Activated CD8-positive, alpha-beta T cell treated with anti-CD3 and anti-CD28 coated beads for 36 hours (primary cell): ENCODE measurements around the gene SLC6A1. TPM values are rescaled to one million over a fixed set of nuclear protein-coding genes. Genes with fewer than 3 reads are reported as not detected.

Experiments used
- ATAC-seq: fragments of 200-7000 bp; cut with Tn5 transposase; one replicate; pipeline ENCODE4 v1.10.0; 2021; ENCODE audit warnings: mild to moderate bottlenecking, moderate library complexity
- CTCF ChIA-PET: fragments of 350-600 bp; sonication (Branson Sonifier 250); formaldehyde crosslinking; loops from one replicate; lab custom pipeline; 2021; ENCODE audit warnings: antibody characterized with exemption; lab: Charles Lee
- POLR2A ChIA-PET: fragments of 350-600 bp; sonication (Branson Sonifier 250); formaldehyde crosslinking; loops from one replicate; lab custom pipeline; 2021; ENCODE audit warnings: antibody characterized with exemption; lab: Charles Lee
- DNase-seq: peaks from one replicate; pipeline ENCODE4 v3.0.0-alpha.2; 2020
- H3K27ac Mint-ChIP-seq: one replicate; pipeline ENCODE4 v1.8.0; 2021; ENCODE audit warnings: mild to moderate bottlenecking, mixed read lengths
- H3K27me3 Mint-ChIP-seq: one replicate; pipeline ENCODE4 v1.8.0; 2021; ENCODE audit warnings: mixed read lengths
- H3K36me3 Mint-ChIP-seq: one replicate; pipeline ENCODE4 v1.8.0; 2021; ENCODE audit warnings: low read depth, mixed read lengths
- H3K4me1 Mint-ChIP-seq: one replicate; pipeline ENCODE4 v1.8.0; 2021; ENCODE audit warnings: low read depth, mixed read lengths
- H3K4me3 Mint-ChIP-seq: one replicate; pipeline ENCODE4 v1.8.0; 2021; ENCODE audit warnings: mild to moderate bottlenecking, moderate library complexity, mixed read lengths
- H3K9me3 Mint-ChIP-seq: one replicate; pipeline ENCODE4 v1.8.0; 2021; ENCODE audit warnings: mixed read lengths
- intact Hi-C: fragments of 100-400 bp; cut with micrococcal nuclease; formaldehyde crosslinking; loops from one replicate; pipeline ENCODE4 v1.10.0; 2022
- total RNA-seq, 2 experiments: library from RNA; stranded (reverse); gene quantifications; one replicate each; pipeline ENCODE4 v1.2.3, GENCODE V29; 2021
- TF ChIP-seq, protein P1 (sequence below): fragments of 200-600 bp; IDR thresholded peaks from one replicate; pipeline ENCODE4 v1.8.0; 2022; ENCODE audit warnings: antibody characterized with exemption, mild to moderate bottlenecking

Gene SLC6A1
- total RNA-seq, 2 experiments from 2014 or later: not detected

DNA sequence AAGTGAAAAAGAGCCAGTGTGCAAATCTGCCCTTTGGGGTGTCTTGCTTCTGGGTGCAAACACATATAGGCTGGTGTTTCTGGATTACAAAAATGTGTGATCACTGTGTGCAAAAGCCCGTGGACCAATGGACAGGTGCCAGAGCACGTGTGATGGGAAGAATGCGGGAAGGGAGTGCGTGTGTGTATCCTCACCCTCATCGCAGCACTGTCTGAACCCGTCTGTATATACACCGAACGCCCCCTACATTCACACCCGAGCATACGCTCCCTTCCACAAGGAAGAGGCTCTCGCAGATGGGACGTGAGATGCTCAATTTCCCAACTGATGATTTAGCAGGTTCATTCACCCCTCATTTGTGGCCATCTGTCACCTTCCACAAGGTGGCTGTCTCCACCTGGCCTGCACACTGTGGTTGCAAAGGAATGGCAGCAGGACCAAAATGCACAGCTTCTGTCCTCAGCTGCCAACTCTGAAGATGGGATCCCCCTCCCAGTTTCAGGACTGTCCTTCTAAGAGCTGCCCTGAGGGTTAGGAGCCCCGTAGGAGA is 19.4 kb upstream of the SLC6A1 start:
- ChIA-PET POLR2A (no interaction called here), CTCF (no interaction called here)
- intact Hi-C loops: no loop called here
- no peaks in the 10 kb centered on the region for H3K9me3 Mint-ChIP-seq
- no peak overlapping the region for H3K27ac Mint-ChIP-seq
- H3K27me3 Mint-ChIP-seq: peaks cover 8% of the 10 kb centered on the region
- TF ChIP-seq, protein P1, sequence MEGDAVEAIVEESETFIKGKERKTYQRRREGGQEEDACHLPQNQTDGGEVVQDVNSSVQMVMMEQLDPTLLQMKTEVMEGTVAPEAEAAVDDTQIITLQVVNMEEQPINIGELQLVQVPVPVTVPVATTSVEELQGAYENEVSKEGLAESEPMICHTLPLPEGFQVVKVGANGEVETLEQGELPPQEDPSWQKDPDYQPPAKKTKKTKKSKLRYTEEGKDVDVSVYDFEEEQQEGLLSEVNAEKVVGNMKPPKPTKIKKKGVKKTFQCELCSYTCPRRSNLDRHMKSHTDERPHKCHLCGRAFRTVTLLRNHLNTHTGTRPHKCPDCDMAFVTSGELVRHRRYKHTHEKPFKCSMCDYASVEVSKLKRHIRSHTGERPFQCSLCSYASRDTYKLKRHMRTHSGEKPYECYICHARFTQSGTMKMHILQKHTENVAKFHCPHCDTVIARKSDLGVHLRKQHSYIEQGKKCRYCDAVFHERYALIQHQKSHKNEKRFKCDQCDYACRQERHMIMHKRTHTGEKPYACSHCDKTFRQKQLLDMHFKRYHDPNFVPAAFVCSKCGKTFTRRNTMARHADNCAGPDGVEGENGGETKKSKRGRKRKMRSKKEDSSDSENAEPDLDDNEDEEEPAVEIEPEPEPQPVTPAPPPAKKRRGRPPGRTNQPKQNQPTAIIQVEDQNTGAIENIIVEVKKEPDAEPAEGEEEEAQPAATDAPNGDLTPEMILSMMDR: no peak
- H3K4me1 Mint-ChIP-seq: no peaks in the 10 kb centered on the region
- DNase-seq (no peak), ATAC-seq (no peak)
- H3K36me3 Mint-ChIP-seq: no peaks in the 10 kb centered on the region
- no peak overlapping the region for H3K4me3 Mint-ChIP-seq

DNA sequence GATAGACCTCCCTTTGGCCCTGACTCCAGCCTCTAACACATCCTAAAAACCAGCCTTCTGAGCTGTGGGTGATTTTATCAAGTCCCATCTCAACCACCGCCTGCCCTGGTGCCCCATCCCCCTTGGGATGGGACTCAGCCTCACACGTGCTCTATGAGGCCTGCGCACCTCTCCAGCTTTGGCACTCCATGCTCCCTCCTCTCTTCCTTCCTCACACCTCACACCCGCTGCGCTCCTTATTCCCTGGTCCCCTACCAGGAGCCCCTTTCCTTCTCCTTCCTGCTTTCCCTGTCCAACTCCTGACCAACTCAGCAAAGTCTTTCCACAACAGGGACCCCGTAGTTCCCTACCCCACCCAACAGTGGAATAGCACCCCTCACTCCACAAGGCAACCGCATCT is 18.4 kb upstream of the SLC6A1 start:
- intact Hi-C loops: no loop called here
- DNase-seq (no peak), ATAC-seq (no peak)
- Mint-ChIP-seq H3K9me3 (no peaks in the 10 kb centered on the region), H3K27me3 (peaks cover 10% of the 10 kb centered on the region), H3K36me3 (no peaks in the 10 kb centered on the region), H3K4me1 (no peaks in the 10 kb centered on the region), H3K27ac (no peak overlapping the region), H3K4me3 (no peak overlapping the region)
- TF ChIP-seq, protein P1: no peak
- ChIA-PET CTCF (no interaction called here), POLR2A (no interaction called here)

- Mint-ChIP-seq H3K9me3 (no peaks in the 10 kb centered on the region), H3K36me3 (no peaks in the 10 kb centered on the region), H3K4me1 (no peaks in the 10 kb centered on the region), H3K4me3 (no peak overlapping the region), H3K27me3 (peaks cover 10% of the 10 kb centered on the region), H3K27ac (no peak overlapping the region)
- ChIA-PET CTCF (no interaction called here), POLR2A (no interaction called here)
- DNase-seq: no peak
- TF ChIP-seq, protein P1: no peak
- intact Hi-C loops: no loop called here
- no peak for ATAC-seq
These were observed 17.7 kb upstream of the SLC6A1 start for GRCh38 chr3:10974746-10975375.

GRCh38 chr3:10975695-10976234 is 16.8 kb upstream of the SLC6A1 start:
- TF ChIP-seq, protein P1: no peak
- H3K27ac Mint-ChIP-seq: no peak overlapping the region
- H3K36me3 Mint-ChIP-seq: no peaks in the 10 kb centered on the region
- ATAC-seq (no peak), DNase-seq (no peak)
- CTCF ChIA-PET: no interaction called here
- intact Hi-C loops: no loop called here
- no peaks in the 10 kb centered on the region for H3K4me1 Mint-ChIP-seq
- no peaks in the 10 kb centered on the region for H3K9me3 Mint-ChIP-seq
- no peak overlapping the region for H3K4me3 Mint-ChIP-seq
- H3K27me3 Mint-ChIP-seq: peaks cover 12% of the 10 kb centered on the region
- POLR2A ChIA-PET: no interaction called here

GRCh38 chr3:10976770-10977169 is 15.8 kb upstream of the SLC6A1 start:
- ATAC-seq: no peak
- intact Hi-C loops: no loop called here
- POLR2A ChIA-PET: no interaction called here

More at GRCh38 chr3:10976770-10977169, 15.8 kb upstream of the SLC6A1 start:
- DNase-seq: no peak
- Mint-ChIP-seq H3K4me3 (no peak overlapping the region), H3K36me3 (no peaks in the 10 kb centered on the region), H3K4me1 (no peaks in the 10 kb centered on the region), H3K27ac (no peak overlapping the region), H3K9me3 (no peaks in the 10 kb centered on the region), H3K27me3 (peaks cover 15% of the 10 kb centered on the region)
- CTCF ChIA-PET: no interaction called here
- TF ChIP-seq, protein P1: no peak
